ENCODE measurements around the gene CFAP97D1.

The CFAP97D1 gene

DNA sequence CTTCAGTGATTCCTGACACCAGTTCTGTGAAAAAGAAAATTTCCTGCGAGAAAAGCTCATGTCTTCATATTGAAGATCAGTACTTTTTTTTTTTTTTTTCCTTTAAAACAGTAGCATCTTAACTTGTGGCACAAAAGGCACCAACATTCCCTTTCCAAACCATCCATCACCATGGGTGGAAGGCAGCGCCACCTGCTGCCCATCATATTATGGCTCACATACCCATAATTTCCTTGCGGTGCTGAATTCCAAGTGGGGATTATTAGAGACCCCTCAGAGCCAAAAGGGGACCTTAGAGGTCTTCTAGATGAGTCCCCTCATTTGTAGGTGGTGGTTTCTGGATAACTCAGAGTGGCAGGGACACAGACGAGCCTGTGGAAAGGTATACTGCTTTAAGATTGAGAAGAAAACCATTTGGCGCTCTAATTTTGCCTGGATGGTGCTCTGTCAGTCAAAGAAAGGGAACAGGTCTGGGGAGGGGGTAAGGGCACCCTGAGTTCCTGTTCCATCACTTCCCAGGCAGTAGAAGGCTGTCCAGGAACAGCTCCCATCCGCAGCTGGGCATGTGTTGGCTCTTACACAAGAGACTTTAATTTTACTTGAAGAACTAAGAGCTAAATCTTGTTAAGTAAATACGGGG lies 13.7 kb upstream of the CFAP97D1 start:
- H3K4me3 ChIP-seq (ENCODE audit: low read depth, low read length) = no peak overlapping the region
- TF ChIP-seq, protein P1, sequence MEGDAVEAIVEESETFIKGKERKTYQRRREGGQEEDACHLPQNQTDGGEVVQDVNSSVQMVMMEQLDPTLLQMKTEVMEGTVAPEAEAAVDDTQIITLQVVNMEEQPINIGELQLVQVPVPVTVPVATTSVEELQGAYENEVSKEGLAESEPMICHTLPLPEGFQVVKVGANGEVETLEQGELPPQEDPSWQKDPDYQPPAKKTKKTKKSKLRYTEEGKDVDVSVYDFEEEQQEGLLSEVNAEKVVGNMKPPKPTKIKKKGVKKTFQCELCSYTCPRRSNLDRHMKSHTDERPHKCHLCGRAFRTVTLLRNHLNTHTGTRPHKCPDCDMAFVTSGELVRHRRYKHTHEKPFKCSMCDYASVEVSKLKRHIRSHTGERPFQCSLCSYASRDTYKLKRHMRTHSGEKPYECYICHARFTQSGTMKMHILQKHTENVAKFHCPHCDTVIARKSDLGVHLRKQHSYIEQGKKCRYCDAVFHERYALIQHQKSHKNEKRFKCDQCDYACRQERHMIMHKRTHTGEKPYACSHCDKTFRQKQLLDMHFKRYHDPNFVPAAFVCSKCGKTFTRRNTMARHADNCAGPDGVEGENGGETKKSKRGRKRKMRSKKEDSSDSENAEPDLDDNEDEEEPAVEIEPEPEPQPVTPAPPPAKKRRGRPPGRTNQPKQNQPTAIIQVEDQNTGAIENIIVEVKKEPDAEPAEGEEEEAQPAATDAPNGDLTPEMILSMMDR (IDR thresholded peaks at IDR 0.05; ENCODE audit: insufficient read depth, low read depth, low read length, missing control alignments) = peak; percentile 80
- DNase-seq (ENCODE audit: low read depth) = peak; percentile 46

DNA sequence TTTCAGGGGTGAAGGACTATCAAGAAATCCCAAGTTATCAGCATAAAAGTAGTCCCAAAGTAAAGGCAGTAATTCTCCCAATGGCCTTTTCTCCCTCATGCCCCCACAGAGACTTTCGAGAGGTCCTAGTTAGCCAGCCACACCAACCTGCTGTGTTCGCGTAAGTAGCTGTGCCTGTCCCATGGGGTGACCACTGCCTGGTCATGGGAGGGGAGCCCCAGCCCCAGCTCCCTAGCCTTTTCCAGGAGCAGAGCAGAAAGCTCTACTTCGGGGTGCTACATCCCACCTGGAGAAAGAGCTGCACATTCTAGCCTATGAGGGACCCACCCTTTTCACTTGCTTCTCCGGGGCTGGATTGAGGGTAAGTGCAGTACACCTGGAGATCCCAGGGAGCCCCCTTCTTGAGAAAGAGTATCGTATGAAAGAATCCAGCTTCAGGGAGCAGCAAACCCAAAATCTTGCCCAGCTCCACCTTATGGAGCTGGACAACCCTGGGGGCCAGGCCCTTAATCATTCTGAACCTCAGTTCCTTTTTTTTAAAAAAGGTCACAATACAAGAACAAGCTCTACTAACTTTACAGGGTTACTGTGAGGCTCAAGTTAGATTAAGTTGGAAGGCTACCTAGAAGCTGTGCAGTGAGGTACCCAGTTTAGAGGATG lies 13.1 kb upstream of the CFAP97D1 start:
- DNase-seq (ENCODE audit: low read depth) = no peak
- no peak overlapping the region for H3K4me3 ChIP-seq (ENCODE audit: low read depth, low read length)
- TF ChIP-seq, protein P1 (IDR thresholded peaks at IDR 0.05; ENCODE audit: insufficient read depth, low read depth, low read length, missing control alignments) = no peak

DNA sequence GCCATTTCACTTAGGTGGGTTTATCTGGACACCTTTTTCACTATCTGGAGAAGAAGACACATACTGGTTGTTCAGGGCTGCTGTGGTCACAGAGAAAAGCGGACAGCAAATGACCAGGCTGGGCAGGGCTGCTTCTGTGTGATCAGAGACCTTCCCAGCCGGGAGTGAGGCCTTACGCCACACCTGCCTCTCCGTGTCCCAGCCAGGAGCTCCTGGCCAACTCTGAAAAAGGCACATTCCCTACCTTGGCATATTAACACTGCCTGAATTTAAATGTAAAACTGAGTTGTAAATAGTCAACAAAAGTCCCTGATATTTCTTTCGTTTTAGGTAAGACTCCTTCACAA lies 12.5 kb upstream of the CFAP97D1 start:
- no peak overlapping the region for H3K4me3 ChIP-seq (ENCODE audit: low read depth, low read length)
- DNase-seq (ENCODE audit: low read depth) = no peak
- TF ChIP-seq, protein P1 (IDR thresholded peaks at IDR 0.05; ENCODE audit: insufficient read depth, low read depth, low read length, missing control alignments) = no peak

DNA sequence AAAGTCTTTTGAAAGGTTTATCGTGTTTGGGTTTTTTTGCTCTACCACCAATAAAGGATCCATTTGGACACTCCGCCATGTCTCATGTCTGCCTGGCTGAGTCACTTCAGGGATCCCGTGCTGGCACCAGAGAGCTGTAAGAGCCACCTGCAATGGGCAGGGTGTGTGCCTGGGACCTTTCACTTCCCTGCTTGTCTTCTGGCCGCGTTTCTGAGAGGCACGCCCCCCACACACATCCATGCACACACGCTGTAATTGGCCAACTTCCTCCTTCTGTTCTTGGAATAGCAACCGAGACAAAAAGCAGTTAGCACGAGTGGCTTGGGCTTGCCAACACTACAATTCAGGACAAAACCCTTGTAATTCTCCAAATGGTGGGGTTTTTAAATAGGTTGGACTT lies 11.9 kb upstream of the CFAP97D1 start:
- H3K4me3 ChIP-seq (ENCODE audit: low read depth, low read length) = no peak overlapping the region
- peak; percentile 32 for DNase-seq (ENCODE audit: low read depth)
- TF ChIP-seq, protein P1 (IDR thresholded peaks at IDR 0.05; ENCODE audit: insufficient read depth, low read depth, low read length, missing control alignments) = no peak

DNA sequence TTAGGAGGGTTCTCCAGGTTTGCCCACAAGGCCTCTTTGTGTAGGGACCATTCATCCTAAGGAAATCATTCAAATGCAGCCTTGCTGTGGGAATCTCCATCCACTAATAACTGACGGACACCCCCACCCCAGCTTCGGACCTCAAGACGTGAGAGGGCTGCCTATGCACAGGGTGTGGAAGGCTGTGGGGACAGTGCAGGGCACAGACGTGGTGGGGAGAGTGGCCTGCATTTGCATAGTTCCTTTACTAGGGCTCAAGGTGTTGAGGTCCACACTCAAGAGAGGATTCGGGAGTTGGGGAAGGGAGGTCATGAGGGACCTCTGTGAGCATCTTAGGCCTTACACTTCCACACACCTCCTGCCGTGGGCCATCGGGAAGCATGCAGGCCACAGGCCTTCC lies 11.3 kb upstream of the CFAP97D1 start:
- DNase-seq (ENCODE audit: low read depth) = no peak
- H3K4me3 ChIP-seq (ENCODE audit: low read depth, low read length) = no peak overlapping the region
- TF ChIP-seq, protein P1 (IDR thresholded peaks at IDR 0.05; ENCODE audit: insufficient read depth, low read depth, low read length, missing control alignments) = no peak

DNA sequence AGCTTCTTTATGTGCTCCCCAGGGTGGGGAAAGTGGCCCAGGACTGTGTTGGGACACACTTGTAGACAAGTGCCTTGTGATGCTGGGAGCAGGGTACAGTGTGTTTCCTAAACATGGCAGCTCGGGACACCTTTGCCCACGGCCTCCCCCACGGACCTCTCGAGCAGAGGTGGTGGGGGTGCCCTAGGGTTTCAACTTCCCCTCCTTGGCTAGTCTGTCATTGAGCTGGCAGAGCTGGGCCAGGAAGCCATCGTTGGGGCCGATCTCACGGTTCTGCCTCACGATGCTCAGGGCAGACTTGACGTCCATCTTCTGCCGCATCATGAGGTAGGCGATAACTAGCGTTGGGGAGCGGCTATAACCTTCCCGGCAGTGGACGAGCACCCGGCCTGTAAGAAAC lies 10.8 kb upstream of the CFAP97D1 start:
- no peak overlapping the region for H3K4me3 ChIP-seq (ENCODE audit: low read depth, low read length)
- TF ChIP-seq, protein P1 (IDR thresholded peaks at IDR 0.05; ENCODE audit: insufficient read depth, low read depth, low read length, missing control alignments) = no peak
- DNase-seq (ENCODE audit: low read depth) = no peak

DNA sequence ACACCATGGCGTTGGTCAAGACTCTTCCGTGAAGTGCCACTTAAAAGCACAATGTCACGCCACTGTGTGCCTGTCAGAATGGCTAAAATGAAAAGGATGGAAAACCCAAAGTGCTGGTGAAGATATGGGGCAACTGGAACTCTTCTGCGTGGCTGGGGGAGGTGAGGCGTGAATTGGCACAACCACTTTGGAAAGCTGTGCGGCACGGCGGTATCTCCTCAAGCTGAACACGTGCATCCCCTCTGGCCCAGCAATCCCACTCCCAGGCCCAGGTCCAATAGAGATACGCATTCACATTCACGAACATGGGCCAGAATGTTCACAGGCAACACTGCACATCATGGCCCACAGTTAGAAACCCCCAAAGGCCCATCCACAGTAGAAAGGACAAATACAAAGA lies 10.4 kb upstream of the CFAP97D1 start:
- H3K4me3 ChIP-seq (ENCODE audit: low read depth, low read length) = no peak overlapping the region
- no peak for DNase-seq (ENCODE audit: low read depth)
- TF ChIP-seq, protein P1 (IDR thresholded peaks at IDR 0.05; ENCODE audit: insufficient read depth, low read depth, low read length, missing control alignments) = no peak
